DND-41 (cell line): ENCODE results near the gene CRYBA1.

ENCODE experiments used
- ATAC-seq: fragments of 200-7000 bp; cut with Tn5 transposase; 3 replicates; pipeline ENCODE4 v1.9.1; 2021; ENCODE audit warnings: low read depth; ENCODE audit not compliant: insufficient read depth
- DNase-seq: peaks from one replicate; pipeline ENCODE4 v3.0.0-alpha.2; 2020
- H2AFZ ChIP-seq: 2 replicates; pipeline ENCODE4 v1.6.0; 2012; ENCODE audit warnings: low read depth, low read length
- H3K27ac ChIP-seq: 2 replicates; pipeline ENCODE4 v1.5.1; 2012; ENCODE audit warnings: low read length, inconsistent platforms
- H3K27me3 ChIP-seq: fragments of 200-600 bp; sonication (generic); 2 replicates; pipeline ENCODE4 v1.6.0; 2012; ENCODE audit warnings: low read length, mild to moderate bottlenecking, inconsistent platforms; ENCODE audit not compliant: insufficient read depth, poor library complexity
- H3K36me3 ChIP-seq: 2 replicates; pipeline ENCODE4 v1.5.1; 2012; ENCODE audit warnings: low read length, inconsistent platforms; ENCODE audit not compliant: insufficient read depth
- H3K4me1 ChIP-seq: 2 replicates; pipeline ENCODE4 v1.5.1; 2012; ENCODE audit warnings: mild to moderate bottlenecking, low read length; ENCODE audit not compliant: insufficient read depth
- H3K4me2 ChIP-seq: 2 replicates; pipeline ENCODE4 v1.6.0; 2012; ENCODE audit warnings: mild to moderate bottlenecking, moderate library complexity, low read length, inconsistent platforms; ENCODE audit not compliant: insufficient read depth
- H3K4me3 ChIP-seq, 2 experiments: fragments of 200-600 bp in 1 of 2; shearing (Covaris generic) in 1 of 2; 2 replicates each; pipeline ENCODE4 v1.5.1; 2012 to 2016; ENCODE audit warnings: inconsistent platforms in 2 of 2, low read length in 2 of 2, mild to moderate bottlenecking in 2 of 2, low read depth in 1 of 2, moderate library complexity in 1 of 2
- H3K79me2 ChIP-seq: 2 replicates; pipeline ENCODE4 v1.6.0; 2012; ENCODE audit warnings: low read length, inconsistent platforms; ENCODE audit not compliant: insufficient read depth
- H3K9ac ChIP-seq: 2 replicates; pipeline ENCODE4 v1.6.0; 2012; ENCODE audit warnings: low read depth, mild to moderate bottlenecking, inconsistent platforms, low read length, moderate library complexity
- H3K9me3 ChIP-seq: 2 replicates; pipeline ENCODE4 v1.5.1; 2012; ENCODE audit warnings: low read length, moderate library complexity, mild to moderate bottlenecking, inconsistent platforms; ENCODE audit not compliant: insufficient read depth, severe bottlenecking
- H4K20me1 ChIP-seq: 2 replicates; pipeline ENCODE4 v1.6.0; 2012; ENCODE audit warnings: low read length; ENCODE audit not compliant: insufficient read depth
- CTCF ChIP-seq: IDR thresholded peaks from 2 replicates; pipeline ENCODE4 v1.5.1; 2012; ENCODE audit warnings: borderline replicate concordance, low read length, moderate library complexity, mild to moderate bottlenecking; ENCODE audit not compliant: poor library complexity, severe bottlenecking; ENCODE audit errors: extremely low read depth
- EZH2 ChIP-seq: IDR thresholded peaks from 3 replicates; pipeline ENCODE4 v1.6.1; 2012; ENCODE audit warnings: borderline replicate concordance, low read depth, mild to moderate bottlenecking, moderate library complexity, low read length, inconsistent platforms; ENCODE audit not compliant: severe bottlenecking

The CRYBA1 gene

GRCh38 chr17:29292071-29292991 lies 45.7 kb downstream of the CRYBA1 start:
- Histone ChIP-seq H3K4me3 (peak overlapping the region; percentile 86 to 89), H4K20me1 (peaks cover 55% of the 10 kb centered on the region), H3K27me3 (no peaks in the 10 kb centered on the region), H3K79me2 (peaks cover 74% of the 10 kb centered on the region), H3K36me3 (peaks cover 54% of the 10 kb centered on the region), H3K4me2 (peak overlapping the region; percentile 92), H3K9me3 (no peaks in the 10 kb centered on the region), H3K9ac (peak overlapping the region; percentile 94), H3K27ac (peak overlapping the region; percentile 93), H2AFZ (peak overlapping the region; percentile 53), H3K4me1 (peaks cover 58% of the 10 kb centered on the region)
- ATAC-seq (peak; percentile 4; the same call in 1 of the 3 replicates), DNase-seq (peak; percentile 76)
- TF ChIP-seq CTCF (no peak), EZH2 (no peak)

- no peaks in the 10 kb centered on the region for H3K27me3 ChIP-seq
- TF ChIP-seq EZH2, result no peak
- no peak for TF ChIP-seq CTCF
- H3K36me3 ChIP-seq, result peaks cover 45% of the 10 kb centered on the region
- peak overlapping the region; percentile 53 for H2AFZ ChIP-seq
- H3K27ac ChIP-seq, result peak overlapping the region; percentile 93
- peak overlapping the region; percentile 94 for H3K9ac ChIP-seq
- ATAC-seq (peak; percentile 23), DNase-seq (peak; percentile 76)
- peaks cover 65% of the 10 kb centered on the region for H3K79me2 ChIP-seq
- no peaks in the 10 kb centered on the region for H3K9me3 ChIP-seq
- H3K4me3 ChIP-seq, result peak overlapping the region; percentile 86 to 89
- peak overlapping the region; percentile 92 for H3K4me2 ChIP-seq
- peaks cover 49% of the 10 kb centered on the region for H3K4me1 ChIP-seq
- peaks cover 46% of the 10 kb centered on the region for H4K20me1 ChIP-seq
Measured at GRCh38 chr17:29292992-29293889, 46.6 kb downstream of the CRYBA1 start.

GRCh38 chr17:29293890-29294579 lies 47.4 kb downstream of the CRYBA1 start, which contains the start of gene NUFIP2:
Gene NUFIP2 (minus strand): TSS chr17:29294148. CDS start chr17:29294059, 89 bp downstream.
- peaks cover 57% of the 10 kb centered on the region for H3K79me2 ChIP-seq

More at GRCh38 chr17:29293890-29294579, 47.4 kb downstream of the CRYBA1 start, which contains the start of gene NUFIP2:
- Histone ChIP-seq H3K4me3 (peak within 1 kb of the TSS; percentile 86 to 89), H3K36me3 (peaks cover 37% of the 10 kb centered on the region), H3K9ac (peak within 1 kb of the TSS; percentile 94), H3K27ac (peak within 1 kb of the TSS; percentile 93), H3K27me3 (no peaks in the 10 kb centered on the region), H3K9me3 (no peaks in the 10 kb centered on the region), H4K20me1 (peaks cover 38% of the 10 kb centered on the region), H2AFZ (peak within 1 kb of the TSS; percentile 92), H3K4me2 (peak within 1 kb of the TSS; percentile 92), H3K4me1 (peaks cover 41% of the 10 kb centered on the region)
- DNase-seq (peak; percentile 99), ATAC-seq (peak; percentile 90)
- TF ChIP-seq CTCF (peak; percentile 18), EZH2 (no peak)
